Lower leg skin (tissue), 4 donors: ENCODE measurements around the gene PAX7. TPM values are rescaled to one million over a fixed set of nuclear protein-coding genes. Genes with fewer than 3 reads are reported as not detected.

Source experiments
- DNase-seq, 2 donors: peaks; one replicate each; pipeline ENCODE4 v3.0.0-alpha.2; 2019; ENCODE audit warnings: low spot score in 2 of 2
- H3K4me3 ChIP-seq: fragments of 200-600 bp; sonication (generic); 2 replicates; pipeline ENCODE4 v1.5.1; 2017; ENCODE audit warnings: mild to moderate bottlenecking, low read depth; ENCODE audit not compliant: poor library complexity, severe bottlenecking
- CTCF ChIP-seq, 3 donors: fragments of 450-650 bp; IDR thresholded peaks; one replicate each; pipeline ENCODE4 v1.5.1; 2016; ENCODE audit warnings: antibody characterized with exemption in 3 of 3, mild to moderate bottlenecking in 3 of 3, moderate library complexity in 2 of 3
- POLR2A ChIP-seq, 2 donors: fragments of 450-650 bp; IDR thresholded peaks; one replicate each; pipeline ENCODE4 v1.6.1; 2016 to 2017; ENCODE audit warnings: antibody characterized with exemption in 2 of 2, mild to moderate bottlenecking in 1 of 2, moderate library complexity in 1 of 2
- WGBS, 2 donors: methylation state at CpG; one replicate each; pipeline ENCODE4 v1.1.5; 2018; 5-methylcytosine and 5-hydroxymethylcytosine counted together
- intact Hi-C: fragments of 100-400 bp; cut with DNase I; formaldehyde crosslinking; loops from one replicate; pipeline ENCODE4 v1.15.0; 2023; ENCODE audit warnings: low total_unique reads
- total RNA-seq, 4 donors: library from RNA; depleted of rRNA; stranded (reverse); fragments of >200 nt; gene quantifications; one replicate each; pipeline ENCODE4 v1.1.0, GENCODE V29; 2016

PAX7 gene
- total RNA-seq, 4 donors from 2014 or later: 0.06 to 0.11 TPM; not detected in 2

GRCh38 chr1:18642278-18643095 is 11.8 kb downstream of the PAX7 start:
- no peak overlapping the region for H3K4me3 ChIP-seq
- 6 to 7% methylated on average over 22 of the region's 22 CpGs for WGBS, 2 donors
- intact Hi-C loops: no loop called here
- TF ChIP-seq POLR2A (IDR thresholded peaks at IDR 0.05): no peak
- no peak for TF ChIP-seq CTCF (IDR thresholded peaks at IDR 0.05)
- DNase-seq: no peak

GRCh38 chr1:18643154-18644012 is 12.7 kb downstream of the PAX7 start:
- no peak for TF ChIP-seq POLR2A (IDR thresholded peaks at IDR 0.05)
- WGBS, 2 donors: 0 to 2% methylated on average over 42 to 65 of the region's 73 CpGs
- no peak overlapping the region for H3K4me3 ChIP-seq
- intact Hi-C loops: no loop called here
- DNase-seq: no peak

- no peak overlapping the region for H3K4me3 ChIP-seq
- WGBS, 2 donors: 5 to 7% methylated on average over 22 of the region's 22 CpGs
- DNase-seq: no peak
- intact Hi-C loops: no loop called here
- TF ChIP-seq POLR2A (IDR thresholded peaks at IDR 0.05): no peak
- TF ChIP-seq CTCF (IDR thresholded peaks at IDR 0.05): no peak
Measured at GRCh38 chr1:18644013-18644399, 13.4 kb downstream of the PAX7 start.

- WGBS, 2 donors: 10% methylated on average over 5 of the region's 5 CpGs
- no peak for DNase-seq
- no peak for TF ChIP-seq POLR2A (IDR thresholded peaks at IDR 0.05)
- no peak for TF ChIP-seq CTCF (IDR thresholded peaks at IDR 0.05)
- intact Hi-C loops: no loop called here
- no peak overlapping the region for H3K4me3 ChIP-seq
Measured at GRCh38 chr1:18644446-18644845, 13.8 kb downstream of the PAX7 start.

- no peak for TF ChIP-seq CTCF (IDR thresholded peaks at IDR 0.05)
- TF ChIP-seq POLR2A (IDR thresholded peaks at IDR 0.05): no peak
- H3K4me3 ChIP-seq: no peak overlapping the region
- no peak for DNase-seq
- intact Hi-C loops: no loop called here
- 2 to 4% methylated on average over 44 to 46 of the region's 46 CpGs for WGBS, 2 donors
Measured at GRCh38 chr1:18644973-18645746, 14.5 kb downstream of the PAX7 start.

GRCh38 chr1:18645747-18646090 is 15.1 kb downstream of the PAX7 start:
- TF ChIP-seq CTCF (IDR thresholded peaks at IDR 0.05): no peak
- no peak for TF ChIP-seq POLR2A (IDR thresholded peaks at IDR 0.05)
- WGBS, 2 donors: 10% methylated on average over 10 of the region's 10 CpGs
- no peak overlapping the region for H3K4me3 ChIP-seq
- intact Hi-C loops: no loop called here
- no peak for DNase-seq
